B cell (primary cell): ENCODE results near the gene CISH. TPM values are rescaled to one million over a fixed set of nuclear protein-coding genes. Genes with fewer than 3 reads are reported as not detected.
A peak's percentile ranks its signal among the peaks of the same experiment; 100 is the strongest.

Experiments
- ATAC-seq: fragments of 200-7000 bp; cut with Tn5 transposase; one replicate; pipeline ENCODE4 v1.10.0; 2021; ENCODE audit warnings: low read depth, mild to moderate bottlenecking, moderate number of reproducible peaks, moderate library complexity
- CTCF ChIA-PET: fragments of 350-600 bp; sonication (Branson Sonifier 250); formaldehyde crosslinking; loops from one replicate; lab custom pipeline; 2021; ENCODE audit warnings: antibody characterized with exemption, inconsistent platforms; lab: Charles Lee
- POLR2A ChIA-PET: fragments of 350-600 bp; sonication (Branson Sonifier 250); formaldehyde crosslinking; loops from one replicate; lab custom pipeline; 2021; ENCODE audit warnings: antibody characterized with exemption; lab: Charles Lee
- DNase-seq: peaks from one replicate; pipeline ENCODE4 v3.0.0; 2013
- H2AFZ ChIP-seq: 2 replicates; pipeline ENCODE4 v1.6.1; 2012; ENCODE audit warnings: mild to moderate bottlenecking, low read depth, low read length; ENCODE audit not compliant: insufficient read depth, poor library complexity, severe bottlenecking
- H3K27ac ChIP-seq, 2 donors: 1 replicate in 1 of 2; 2 replicates in 1 of 2; pipeline ENCODE4 v1.5.1; 2012 to 2013; ENCODE audit warnings: low read length in 2 of 2, mild to moderate bottlenecking in 2 of 2, moderate library complexity in 1 of 2
- H3K27me3 ChIP-seq, 4 experiments: fragments of 200-600 bp in 1 of 4; sonication (generic) in 1 of 4; replicated peaks in 1 of 4; 1 replicate in 2 of 4; 2 replicates in 2 of 4; pipeline versions ENCODE4 v1.6.1 to v1.7.0; 2013 to 2016; ENCODE audit warnings: low read length in 3 of 4, mild to moderate bottlenecking in 2 of 4, mixed read lengths in 1 of 4, moderate library complexity in 1 of 4; ENCODE audit not compliant: insufficient read depth in 4 of 4, control insufficient read depth in 3 of 4; ENCODE audit errors: control extremely low read depth in 1 of 4
- H3K36me3 ChIP-seq, 2 experiments: replicated peaks in 1 of 2; 1 replicate in 1 of 2; 2 replicates in 1 of 2; pipeline versions ENCODE4 v1.6.1 to v1.7.1; 2013; ENCODE audit warnings: low read length in 1 of 2; ENCODE audit not compliant: insufficient read depth in 2 of 2, control insufficient read depth in 1 of 2; ENCODE audit errors: control extremely low read depth in 1 of 2, extremely low read depth in 1 of 2
- H3K4me1 ChIP-seq, 2 donors: fragments of 200-600 bp in 1 of 2; sonication (generic) in 1 of 2; 1 replicate in 1 of 2; 2 replicates in 1 of 2; pipeline versions ENCODE4 v1.5.1 to v1.6.1; 2013 to 2017; ENCODE audit warnings: low read length in 2 of 2; ENCODE audit not compliant: control insufficient read depth in 2 of 2, insufficient read depth in 2 of 2
- H3K4me2 ChIP-seq: replicated peaks from 2 replicates; pipeline ENCODE3; 2012; ENCODE audit warnings: mild to moderate bottlenecking, low read depth, low read length; ENCODE audit not compliant: poor library complexity, severe bottlenecking
- H3K4me3 ChIP-seq, 5 experiments: fragments of 200-600 bp in 1 of 5; sonication (generic) in 1 of 5; 1 replicate in 3 of 5; 2 replicates in 2 of 5; pipeline versions ENCODE4 v1.5.1 to v1.7.0; 2011 to 2016; ENCODE audit warnings: low read length in 4 of 5, mild to moderate bottlenecking in 4 of 5, low read depth in 2 of 5, control low read depth in 1 of 5, moderate library complexity in 1 of 5; ENCODE audit not compliant: insufficient read depth in 1 of 5; ENCODE audit errors: control extremely low read depth in 1 of 5, extremely low read depth in 1 of 5
- H3K79me2 ChIP-seq: fragments of 200-600 bp; sonication (generic); one replicate; pipeline ENCODE4 v1.6.0; 2016; ENCODE audit warnings: low read length; ENCODE audit not compliant: control insufficient read depth, insufficient read depth
- H3K9ac ChIP-seq: fragments of 200-600 bp; sonication (generic); 2 replicates; pipeline ENCODE4 v1.6.1; 2017; ENCODE audit warnings: mild to moderate bottlenecking, low read length, moderate library complexity
- H3K9me3 ChIP-seq, 3 donors: one replicate each; pipeline versions ENCODE4 v1.6.1 to v1.7.1; 2013; ENCODE audit warnings: low read length in 2 of 3; ENCODE audit not compliant: control insufficient read depth in 2 of 3, insufficient read depth in 1 of 3; ENCODE audit errors: control extremely low read depth in 1 of 3
- H4K20me1 ChIP-seq: 2 replicates; pipeline ENCODE4 v1.6.0; 2012; ENCODE audit warnings: mild to moderate bottlenecking, low read length; ENCODE audit not compliant: insufficient read depth, control insufficient read depth, poor library complexity, severe bottlenecking
- H3K27ac Mint-ChIP-seq: one replicate; pipeline ENCODE4 v1.8.0; 2021; ENCODE audit warnings: mixed read lengths
- H3K27me3 Mint-ChIP-seq: one replicate; pipeline ENCODE4 v1.8.0; 2021; ENCODE audit warnings: mixed read lengths
- H3K4me1 Mint-ChIP-seq: one replicate; pipeline ENCODE4 v1.8.0; 2021; ENCODE audit warnings: mixed read lengths
- H3K4me3 Mint-ChIP-seq: one replicate; pipeline ENCODE4 v1.8.0; 2021; ENCODE audit warnings: mixed read lengths
- H3K9me3 Mint-ChIP-seq: one replicate; pipeline ENCODE4 v1.8.0; 2022; ENCODE audit warnings: mixed read lengths; ENCODE audit not compliant: insufficient read depth
- EZH2 ChIP-seq: IDR thresholded peaks from 2 replicates; pipeline ENCODE4 v1.6.1; 2012; ENCODE audit warnings: borderline replicate concordance, low read depth, mild to moderate bottlenecking, moderate library complexity, low read length; ENCODE audit not compliant: insufficient read depth, poor library complexity, severe bottlenecking
- WGBS: methylation state at CpG from one replicate; pipeline ENCODE4 v1.1.5; 2013; ENCODE audit warnings: missing lambda C conversion rate; ENCODE audit not compliant: insufficient coverage; 5-methylcytosine and 5-hydroxymethylcytosine counted together
- intact Hi-C: fragments of 100-400 bp; cut with micrococcal nuclease; formaldehyde crosslinking; loops from one replicate; pipeline ENCODE4 v1.10.0; 2022
- polyA plus RNA-seq: library from polyadenylated mRNA; depleted of rRNA; stranded (reverse); fragments of >200 nt; gene quantifications from 2 replicates; pipeline ENCODE4 v1.2.3, GENCODE V29; 2012
- total RNA-seq, 2 donors: library from RNA; stranded (reverse); fragments of 120-200 nt in 1 of 2; gene quantifications; 1 replicate in 1 of 2; 2 replicates in 1 of 2; pipeline versions ENCODE4 v1.2.3 to v1.2.4, GENCODE V29; 2013 to 2022
- TF ChIP-seq, protein P1 (sequence below): fragments of 200-600 bp; IDR thresholded peaks from one replicate; pipeline ENCODE4 v1.8.0; 2022; ENCODE audit warnings: antibody characterized with exemption, mild to moderate bottlenecking

CISH gene
- total and polyA plus RNA-seq, 2 donors (not counting 1 experiment from before 2014, with no cell fraction given), result 2.3 to 3.5 TPM

GRCh38 chr3:50612234-50612882, 784 bp upstream of the CISH start:
- ChIA-PET POLR2A (interaction anchor here (0.9 to 2.8 kb wide), 6 partner anchors 12 to 45 kb away, joined by 3 to 38 read pairs (median 8); partner anchors contain the start of genes C3orf18 and HEMK1), CTCF (interaction anchor here (0.5 to 17.6 kb wide), 17 partner anchors 12 to 1382 kb away, joined by 3 to 541 read pairs (median 5); partner anchors contain the start of genes C3orf18, HEMK1 and MANF)
- H3K36me3 ChIP-seq, result peaks cover 0 to 2% of the 10 kb centered on the region in 2 experiments
- DNase-seq (no peak), ATAC-seq (no peak)
- H3K27ac Mint-ChIP-seq, result peak overlapping the region; percentile 80
- no peaks in the 10 kb centered on the region for H4K20me1 ChIP-seq
- peaks cover 24 to 37% of the 10 kb centered on the region in 2 donors for H3K4me1 ChIP-seq
- peak overlapping the region in 1 of 2 donors; percentile 65 for H3K27ac ChIP-seq
- H3K9me3 Mint-ChIP-seq, result no peaks in the 10 kb centered on the region
- H3K27me3 Mint-ChIP-seq, result no peaks in the 10 kb centered on the region
- H3K27me3 ChIP-seq, result no peaks in the 10 kb centered on the region
- peak overlapping the region in 4 of 5 experiments; percentile 67 to 86 (median 78) for H3K4me3 ChIP-seq
- peak overlapping the region; percentile 83 for H2AFZ ChIP-seq
- TF ChIP-seq, protein P1, sequence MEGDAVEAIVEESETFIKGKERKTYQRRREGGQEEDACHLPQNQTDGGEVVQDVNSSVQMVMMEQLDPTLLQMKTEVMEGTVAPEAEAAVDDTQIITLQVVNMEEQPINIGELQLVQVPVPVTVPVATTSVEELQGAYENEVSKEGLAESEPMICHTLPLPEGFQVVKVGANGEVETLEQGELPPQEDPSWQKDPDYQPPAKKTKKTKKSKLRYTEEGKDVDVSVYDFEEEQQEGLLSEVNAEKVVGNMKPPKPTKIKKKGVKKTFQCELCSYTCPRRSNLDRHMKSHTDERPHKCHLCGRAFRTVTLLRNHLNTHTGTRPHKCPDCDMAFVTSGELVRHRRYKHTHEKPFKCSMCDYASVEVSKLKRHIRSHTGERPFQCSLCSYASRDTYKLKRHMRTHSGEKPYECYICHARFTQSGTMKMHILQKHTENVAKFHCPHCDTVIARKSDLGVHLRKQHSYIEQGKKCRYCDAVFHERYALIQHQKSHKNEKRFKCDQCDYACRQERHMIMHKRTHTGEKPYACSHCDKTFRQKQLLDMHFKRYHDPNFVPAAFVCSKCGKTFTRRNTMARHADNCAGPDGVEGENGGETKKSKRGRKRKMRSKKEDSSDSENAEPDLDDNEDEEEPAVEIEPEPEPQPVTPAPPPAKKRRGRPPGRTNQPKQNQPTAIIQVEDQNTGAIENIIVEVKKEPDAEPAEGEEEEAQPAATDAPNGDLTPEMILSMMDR, result no peak
- no peak for TF ChIP-seq EZH2
- peaks cover 42% of the 10 kb centered on the region for H3K4me1 Mint-ChIP-seq
- H3K79me2 ChIP-seq, result peaks cover 29% of the 10 kb centered on the region
- peak overlapping the region; percentile 77 for H3K9ac ChIP-seq
- intact Hi-C loops, result loop anchor here (1.0 to 10.0 kb wide), 4 partner anchors 43 to 1182 kb away; partner anchors contain the start of genes HEMK1 and ZMYND10
- H3K4me3 Mint-ChIP-seq, result peak overlapping the region; percentile 90
- peak overlapping the region; percentile 89 for H3K4me2 ChIP-seq
- WGBS, result 13% methylated on average over 28 of the region's 29 CpGs
- H3K9me3 ChIP-seq, result no peaks in the 10 kb centered on the region
